ENCODE data around the gene PDGFRA.

Gene PDGFRA

GRCh38 chr4:54228961-54229501, at the start of gene PDGFRA:
TSS of gene PDGFRA (plus strand) at chr4:54229293. CDS start at chr4:54258769, 29,476 bp downstream.
- DNase-seq = no peak

- DNase-seq = no peak
These were observed 44.5 kb upstream of the PDGFRA start for GRCh38 chr4:54184581-54184980.

- no peak for DNase-seq
These were observed 43.9 kb upstream of the PDGFRA start for GRCh38 chr4:54185044-54185780.

GRCh38 chr4:54185866-54186265, 43.2 kb upstream of the PDGFRA start:
- no peak for DNase-seq

GRCh38 chr4:54186371-54186770, 42.7 kb upstream of the PDGFRA start:
- no peak for DNase-seq

GRCh38 chr4:54187148-54187547, 41.9 kb upstream of the PDGFRA start:
- DNase-seq = no peak

GRCh38 chr4:54189140-54189539, 40.0 kb upstream of the PDGFRA start:
- no peak for DNase-seq

GRCh38 chr4:54192811-54193210, 36.3 kb upstream of the PDGFRA start:
- DNase-seq = no peak

GRCh38 chr4:54197926-54198325, 31.2 kb upstream of the PDGFRA start:
- no peak for DNase-seq

GRCh38 chr4:54199919-54200318, 29.2 kb upstream of the PDGFRA start:
- DNase-seq = no peak

GRCh38 chr4:54209617-54210016, 19.5 kb upstream of the PDGFRA start:
- DNase-seq = no peak

GRCh38 chr4:54213001-54213400, 16.1 kb upstream of the PDGFRA start:
- DNase-seq = no peak

- no peak for DNase-seq
These were observed 15.3 kb upstream of the PDGFRA start for GRCh38 chr4:54213761-54214160.

- no peak for DNase-seq
These were observed 13.6 kb upstream of the PDGFRA start for GRCh38 chr4:54215379-54216077.

- peak; percentile 73 for DNase-seq
These were observed 11.2 kb upstream of the PDGFRA start for GRCh38 chr4:54217642-54218495.

GRCh38 chr4:54218736-54219135, 10.4 kb upstream of the PDGFRA start:
- no peak for DNase-seq

- DNase-seq = no peak
These were observed 4.0 kb upstream of the PDGFRA start for GRCh38 chr4:54224996-54225597.

- no peak for DNase-seq
These were observed 3.3 kb upstream of the PDGFRA start for GRCh38 chr4:54225598-54226403.

GRCh38 chr4:54226404-54227255, 2.5 kb upstream of the PDGFRA start:
- DNase-seq = no peak

GRCh38 chr4:54227256-54228055, 1.6 kb upstream of the PDGFRA start:
- DNase-seq = peak; percentile 33

All from kidney glomerular epithelial cell (primary cell).